NCI-H774 (cell line): Measurements from ENCODE around the gene PTGR3.

ENCODE experiments used
- DNase-seq: peaks from one replicate; lab custom pipeline; 2025; lab: John Stamatoyannopoulos, UW

PTGR3 gene

GRCh38 chr18:75234901-75235300 is 26.0 kb upstream of the PTGR3 start:
- DNase-seq, result no peak

DNA sequence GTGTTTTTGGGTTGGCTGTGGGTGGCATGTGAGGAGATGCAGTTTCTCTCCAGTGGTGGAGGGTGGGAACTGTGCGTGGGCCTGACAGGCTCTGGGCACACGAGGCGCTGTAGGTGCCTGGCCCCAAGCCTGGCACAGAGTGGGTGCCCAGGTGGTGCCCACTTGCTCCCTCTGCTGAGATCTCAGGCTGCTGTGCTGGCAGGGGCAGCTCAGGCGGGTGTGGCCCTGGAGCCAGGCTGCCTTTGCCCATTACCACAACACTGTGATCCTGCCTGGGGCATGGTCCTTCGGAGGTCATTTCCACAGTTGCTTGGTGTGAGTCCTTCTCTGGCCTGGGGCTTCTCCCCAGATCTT is 22.1 kb upstream of the PTGR3 start:
- no peak for DNase-seq

DNA sequence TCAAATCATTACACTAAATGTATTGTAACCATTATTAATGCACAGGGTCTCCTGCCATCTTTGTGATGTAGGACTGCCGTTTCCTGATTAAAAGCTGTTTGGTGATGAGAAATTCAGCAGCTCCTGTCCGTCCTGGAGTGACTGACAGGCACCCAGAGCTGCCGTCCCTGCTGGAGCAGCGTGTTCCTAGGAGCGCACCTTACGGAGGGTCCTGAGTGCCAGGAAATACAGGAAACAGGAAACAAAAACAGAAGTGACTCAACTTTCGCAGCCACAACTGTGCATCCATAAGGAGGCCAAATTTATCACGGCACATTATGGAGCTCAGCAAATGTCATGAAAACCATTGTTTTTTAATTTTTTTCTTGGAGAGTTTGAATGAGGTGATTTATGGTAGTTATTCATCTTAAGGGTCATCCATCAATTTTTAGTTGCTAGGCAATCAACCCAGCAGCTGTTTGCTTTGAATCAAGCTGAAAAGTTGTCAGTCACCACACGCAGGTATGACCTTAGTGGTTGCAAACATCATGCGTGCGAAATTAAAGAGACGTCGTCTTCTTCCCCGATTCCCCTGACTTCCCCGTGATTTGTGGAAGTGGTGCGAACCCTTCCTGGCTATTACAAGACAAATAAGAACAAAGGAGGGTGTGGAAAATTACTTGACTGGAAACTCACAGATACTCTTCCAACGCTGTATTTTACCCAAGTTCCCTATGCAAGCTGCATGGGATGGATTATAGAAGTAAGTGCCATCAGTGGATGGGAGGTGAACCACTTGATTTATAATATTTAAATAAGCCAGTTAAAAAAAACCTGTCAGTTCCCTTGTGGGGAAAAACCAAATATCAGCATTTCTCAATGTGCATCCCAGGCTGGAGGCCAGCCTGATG is 21.5 kb upstream of the PTGR3 start:
- DNase-seq, result no peak

DNA sequence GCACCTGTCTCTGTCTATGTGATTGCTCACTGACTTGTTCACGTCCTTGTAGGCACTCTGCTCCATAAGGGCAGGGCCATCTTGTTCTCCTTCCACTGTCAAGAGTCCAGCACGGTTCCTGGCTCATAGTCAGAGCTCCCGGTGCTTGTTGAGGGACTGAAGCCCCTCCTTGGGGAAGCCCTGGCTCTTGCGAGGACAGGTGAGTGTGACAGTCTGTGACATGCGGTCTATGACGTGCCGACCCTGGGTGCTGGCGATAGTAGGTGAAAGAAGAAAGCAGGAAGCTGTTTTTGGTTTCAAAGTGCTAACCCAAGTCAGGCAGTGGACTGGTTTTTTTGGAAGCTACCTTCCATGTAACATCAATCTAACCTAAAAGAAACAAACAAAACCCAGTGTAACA is 20.5 kb upstream of the PTGR3 start:
- DNase-seq, result no peak

GRCh38 chr18:75228967-75229366 is 20.0 kb upstream of the PTGR3 start:
- DNase-seq, result no peak

DNA sequence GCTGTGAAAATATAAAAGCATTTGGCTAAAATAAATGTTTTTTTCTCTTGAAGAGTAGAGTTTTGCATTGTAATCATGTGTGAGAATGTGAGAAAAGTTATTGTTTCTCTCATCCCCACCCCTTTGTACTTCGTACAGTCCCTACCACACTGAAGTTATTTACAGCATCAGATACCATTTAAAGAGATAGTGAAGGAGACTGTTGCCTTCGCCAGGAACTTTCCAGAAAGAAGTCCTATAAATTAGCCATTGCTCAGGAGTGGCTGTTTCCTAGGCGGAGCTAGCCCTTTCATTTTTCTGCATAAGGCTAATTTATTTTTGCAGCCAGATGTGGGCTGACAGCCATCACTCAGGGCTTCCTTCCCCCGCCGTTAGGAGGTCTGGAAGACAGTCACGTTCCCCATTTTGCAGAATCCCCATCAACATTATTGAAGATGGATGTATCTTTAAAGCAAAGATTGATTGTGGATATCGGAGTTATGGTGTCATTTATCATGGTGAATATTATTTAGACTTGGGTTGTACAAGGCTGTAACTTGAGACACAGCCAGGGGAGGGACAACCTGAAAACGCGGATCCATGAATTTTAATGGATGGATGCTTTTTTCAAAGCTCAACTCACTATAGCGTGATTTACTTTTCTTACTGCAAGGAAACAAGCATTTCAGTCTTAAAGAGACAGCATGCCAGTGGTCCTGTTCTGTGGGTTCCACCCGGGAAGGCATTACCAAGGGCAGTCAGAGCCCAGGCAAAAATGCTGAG is 18.8 kb upstream of the PTGR3 start:
- DNase-seq, result no peak

DNA sequence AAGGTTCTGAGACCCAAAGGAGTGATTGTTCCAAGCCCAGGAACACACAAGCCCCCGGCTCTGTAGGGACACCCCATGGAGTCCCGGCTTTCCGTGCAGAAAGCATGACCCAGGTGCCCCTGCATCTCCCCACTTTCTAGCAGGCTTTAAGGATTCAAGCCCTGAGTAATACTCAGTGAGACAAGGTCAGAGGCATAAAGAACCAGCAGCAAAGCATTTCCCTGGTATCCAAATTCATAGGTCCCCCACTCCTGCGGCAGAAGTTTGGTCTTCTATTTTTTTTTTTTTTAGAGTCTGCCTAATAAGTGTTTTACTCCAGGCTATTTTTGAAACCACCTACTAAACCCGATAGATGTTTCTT is 18.0 kb upstream of the PTGR3 start:
- no peak for DNase-seq

- DNase-seq, result no peak
Measured at GRCh38 chr18:75226286-75226955, 17.5 kb upstream of the PTGR3 start.

- DNase-seq, result peak; percentile 38
Measured at GRCh38 chr18:75223687-75224347, 14.9 kb upstream of the PTGR3 start.

GRCh38 chr18:75222407-75222806 is 13.5 kb upstream of the PTGR3 start:
- DNase-seq, result no peak

GRCh38 chr18:75221897-75222296 is 13.0 kb upstream of the PTGR3 start:
- DNase-seq, result no peak

- DNase-seq, result no peak
Measured at GRCh38 chr18:75221397-75221796, 12.5 kb upstream of the PTGR3 start.

DNA sequence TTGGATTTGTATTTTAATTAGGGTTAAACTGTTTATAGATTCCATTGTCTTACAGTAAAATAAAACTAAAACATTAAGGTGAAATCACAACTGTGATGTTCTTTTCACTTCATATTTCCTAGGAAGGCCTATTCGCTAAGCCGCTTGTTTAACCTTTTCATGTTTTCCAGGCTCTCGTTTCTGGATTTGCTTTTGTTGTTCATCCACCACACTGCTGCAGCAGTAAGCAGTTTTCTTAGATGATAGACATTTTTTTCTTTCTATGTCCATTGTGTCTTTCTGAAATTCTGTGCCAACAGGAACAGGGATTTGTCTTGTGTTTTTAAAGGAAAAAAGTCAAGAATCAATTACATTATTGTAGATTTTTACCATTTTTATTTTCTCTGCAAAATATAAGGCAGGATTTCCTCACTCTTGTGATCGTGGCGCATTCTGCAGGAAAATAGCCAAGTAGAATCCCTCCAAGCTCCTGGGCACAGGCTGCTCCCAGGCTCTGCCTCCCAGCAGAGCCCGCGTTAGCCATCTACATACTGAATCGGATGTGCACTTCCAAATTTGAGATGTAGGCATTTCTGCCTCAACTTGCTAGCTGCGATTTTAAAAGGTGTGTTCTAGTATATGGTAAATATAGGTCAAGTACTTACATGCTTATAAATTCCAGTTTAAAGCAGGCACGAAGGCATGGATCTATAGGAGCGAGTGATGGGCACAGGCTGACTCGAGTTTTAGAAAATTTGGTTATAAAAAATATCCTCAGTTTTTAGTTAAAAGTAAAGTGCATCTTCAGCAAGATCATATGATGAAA is 11.8 kb upstream of the PTGR3 start:
- no peak for DNase-seq

- DNase-seq, result no peak
Measured at GRCh38 chr18:75219745-75220375, 10.9 kb upstream of the PTGR3 start.

- DNase-seq, result no peak
Measured at GRCh38 chr18:75218065-75218923, 9.4 kb upstream of the PTGR3 start.

GRCh38 chr18:75216911-75217689 is 8.2 kb upstream of the PTGR3 start:
- DNase-seq, result no peak

GRCh38 chr18:75216212-75216910 is 7.4 kb upstream of the PTGR3 start:
- DNase-seq, result no peak

DNA sequence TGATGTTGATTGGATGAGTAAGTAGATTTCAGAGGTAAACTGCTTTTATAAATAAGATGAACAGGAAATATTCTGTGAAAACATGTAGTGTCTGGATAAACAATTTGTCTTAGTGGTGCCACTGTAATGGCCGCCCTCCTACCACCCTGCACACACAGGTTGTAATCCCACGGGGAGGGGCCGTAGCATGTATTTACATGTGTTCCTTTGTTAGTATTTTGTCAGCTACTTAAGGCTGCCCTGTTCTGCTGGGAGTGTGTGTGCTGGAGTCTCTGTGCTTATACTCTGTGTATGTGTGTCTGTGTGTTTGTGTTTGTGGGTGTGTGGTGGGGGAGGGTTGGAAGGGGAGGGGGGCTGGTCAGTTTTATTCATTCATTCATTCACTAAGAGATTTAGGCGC is 6.7 kb upstream of the PTGR3 start:
- DNase-seq, result no peak
